ENCODE data around the gene USP10. TPM values are rescaled to one million over a fixed set of nuclear protein-coding genes. Genes with fewer than 3 reads are reported as not detected.
A peak's percentile ranks its signal among the peaks of the same experiment; 100 is the strongest.

USP10 gene
- total RNA-seq, 1 experiment from 2014 or later: 50.4 TPM

DNA sequence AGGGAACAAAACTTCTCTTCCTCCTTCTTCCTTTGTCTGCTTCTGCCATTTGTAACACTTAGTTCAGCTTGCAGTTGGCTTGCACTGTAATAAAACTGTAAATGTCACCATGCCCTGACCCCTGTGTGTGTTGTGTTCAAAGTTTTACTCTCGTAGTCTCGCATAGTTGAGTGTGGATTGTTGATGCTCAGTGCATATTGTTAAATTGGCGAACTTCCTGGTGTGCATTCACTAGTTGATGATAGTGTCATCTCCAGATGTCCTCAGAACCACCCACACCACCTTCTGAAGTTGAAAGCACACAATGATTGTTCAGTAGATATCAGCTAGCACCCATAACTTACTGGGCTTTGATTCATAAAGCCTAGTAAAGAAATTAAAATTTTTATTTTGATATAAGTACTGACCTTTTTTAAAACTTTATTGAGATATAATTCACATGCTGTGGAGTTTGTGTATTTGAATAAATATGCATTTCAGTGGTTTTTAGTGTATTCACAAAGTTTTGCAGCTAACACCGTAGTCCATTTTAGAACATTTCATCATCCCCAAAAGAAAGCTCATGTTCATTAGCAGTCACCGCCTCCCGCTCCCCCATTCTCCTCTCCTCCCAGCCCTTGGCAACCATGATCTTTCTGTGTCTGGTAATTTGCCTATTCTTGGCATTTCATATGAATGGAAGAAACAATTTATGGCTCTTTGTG is 25.0 kb downstream of the USP10 start:
- POLR2A ChIA-PET (ENCODE audit: unreplicated experiment): no interaction called here
- Histone ChIP-seq H4K20me1 (ENCODE audit: low read length) (peaks cover 34% of the 10 kb centered on the region; the same call in 1 of the 2 replicates), H3K27me3 (ENCODE audit: low read length) (no peaks in the 10 kb centered on the region), H3K36me3 (ENCODE audit: low read depth, low read length) (peaks cover 6% of the 10 kb centered on the region; the same call in 1 of the 2 replicates), H3K27ac (ENCODE audit: low read length) (no peak overlapping the region), H3K9me3 (ENCODE audit: low read length) (no peaks in the 10 kb centered on the region), H3K9me2 (replicated peaks; ENCODE audit: low read length) (no peaks in the 10 kb centered on the region), H3K4me3 (ENCODE audit: low read length) (no peak overlapping the region), H3F3A (ENCODE audit: low read length, unreplicated experiment) (no peaks in the 10 kb centered on the region), H3K79me2 (ENCODE audit: low read length) (peaks cover 100% of the 10 kb centered on the region), H3K9ac (ENCODE audit: low read length) (no peak overlapping the region), H2AFZ (ENCODE audit: low read length) (no peak overlapping the region), H3K4me1 (ENCODE audit: insufficient read depth, low read length) (peaks cover 27% of the 10 kb centered on the region), H3K4me2 (ENCODE audit: low read length) (no peak overlapping the region)
- BruUV-seq (replicated peaks): no TSS peak
- ATAC-seq: no peak
- TF ChIP-seq, protein P1, sequence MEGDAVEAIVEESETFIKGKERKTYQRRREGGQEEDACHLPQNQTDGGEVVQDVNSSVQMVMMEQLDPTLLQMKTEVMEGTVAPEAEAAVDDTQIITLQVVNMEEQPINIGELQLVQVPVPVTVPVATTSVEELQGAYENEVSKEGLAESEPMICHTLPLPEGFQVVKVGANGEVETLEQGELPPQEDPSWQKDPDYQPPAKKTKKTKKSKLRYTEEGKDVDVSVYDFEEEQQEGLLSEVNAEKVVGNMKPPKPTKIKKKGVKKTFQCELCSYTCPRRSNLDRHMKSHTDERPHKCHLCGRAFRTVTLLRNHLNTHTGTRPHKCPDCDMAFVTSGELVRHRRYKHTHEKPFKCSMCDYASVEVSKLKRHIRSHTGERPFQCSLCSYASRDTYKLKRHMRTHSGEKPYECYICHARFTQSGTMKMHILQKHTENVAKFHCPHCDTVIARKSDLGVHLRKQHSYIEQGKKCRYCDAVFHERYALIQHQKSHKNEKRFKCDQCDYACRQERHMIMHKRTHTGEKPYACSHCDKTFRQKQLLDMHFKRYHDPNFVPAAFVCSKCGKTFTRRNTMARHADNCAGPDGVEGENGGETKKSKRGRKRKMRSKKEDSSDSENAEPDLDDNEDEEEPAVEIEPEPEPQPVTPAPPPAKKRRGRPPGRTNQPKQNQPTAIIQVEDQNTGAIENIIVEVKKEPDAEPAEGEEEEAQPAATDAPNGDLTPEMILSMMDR (conservative IDR thresholded peaks at IDR 0.05; ENCODE audit: low read depth, low read length): no peak
- no peak for TF ChIP-seq EZH2phosphoT487 (IDR thresholded peaks at IDR 0.05; ENCODE audit: borderline replicate concordance, low read length)
- TF ChIP-seq EZH2 (IDR thresholded peaks at IDR 0.05; ENCODE audit: low read length, unreplicated experiment): no peak
- CTCF ChIA-PET: no interaction called here
- DNase-seq: no peak
- intact Hi-C loops (cut with micrococcal nuclease): no loop called here

DNA sequence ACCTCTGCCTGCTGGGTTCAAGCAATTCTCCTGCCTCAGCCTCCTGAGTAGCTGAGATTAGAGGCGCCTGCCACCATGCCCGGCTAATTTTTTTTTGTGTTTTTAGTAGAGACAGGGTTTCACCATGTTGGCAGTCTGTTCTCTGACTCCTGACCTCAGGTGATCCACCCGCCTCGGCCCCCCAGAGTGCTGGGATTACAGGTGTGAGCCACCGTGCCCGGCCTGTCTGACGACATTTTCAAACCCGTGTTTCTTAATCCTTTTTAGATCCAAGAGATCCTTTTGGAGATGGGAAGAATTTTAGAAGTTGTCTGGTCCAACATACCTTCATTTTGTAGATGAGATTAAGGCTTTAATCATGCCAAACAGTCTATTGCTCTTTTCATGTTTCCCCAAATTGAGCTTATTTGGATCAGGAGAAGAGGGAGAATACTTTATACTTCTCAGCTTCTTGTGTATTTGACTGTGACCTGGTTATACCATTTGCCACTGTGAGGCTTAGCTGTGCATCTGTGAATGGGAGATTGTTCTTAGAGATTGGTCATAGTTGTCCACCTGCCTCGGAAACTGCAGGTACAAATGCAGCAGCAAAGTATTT is 25.8 kb downstream of the USP10 start:
- Histone ChIP-seq H3K27ac (ENCODE audit: low read length) (no peak overlapping the region), H2AFZ (ENCODE audit: low read length) (no peak overlapping the region), H3K4me1 (ENCODE audit: insufficient read depth, low read length) (peaks cover 32% of the 10 kb centered on the region), H3K9me3 (ENCODE audit: low read length) (no peaks in the 10 kb centered on the region), H3K27me3 (ENCODE audit: low read length) (no peaks in the 10 kb centered on the region), H3F3A (ENCODE audit: low read length, unreplicated experiment) (peaks cover 4% of the 10 kb centered on the region), H3K9ac (ENCODE audit: low read length) (no peak overlapping the region), H4K20me1 (ENCODE audit: low read length) (peaks cover 34% of the 10 kb centered on the region; the same call in 1 of the 2 replicates), H3K9me2 (replicated peaks; ENCODE audit: low read length) (no peaks in the 10 kb centered on the region), H3K36me3 (ENCODE audit: low read depth, low read length) (peaks cover 6% of the 10 kb centered on the region; the same call in 1 of the 2 replicates), H3K79me2 (ENCODE audit: low read length) (peaks cover 96% of the 10 kb centered on the region), H3K4me2 (ENCODE audit: low read length) (0 out of 2 replicates have a peak overlapping the region, but pooled peaks have one; percentile 50), H3K4me3 (ENCODE audit: low read length) (no peak overlapping the region)
- no peak for DNase-seq
- ChIA-PET CTCF (interaction anchor here (0.9 to 1.4 kb wide), 3 partner anchors 13 to 107 kb away, joined by 3 to 5 read pairs (median 5); no protein-coding TSS in a partner anchor), POLR2A (ENCODE audit: unreplicated experiment) (no interaction called here)
- intact Hi-C loops (cut with micrococcal nuclease): loop anchor here (1.0 kb wide), 3 partner anchors 53 to 214 kb away; no protein-coding TSS in a partner anchor
- TF ChIP-seq, protein P1 (conservative IDR thresholded peaks at IDR 0.05; ENCODE audit: low read depth, low read length): no peak
- no peak for TF ChIP-seq EZH2phosphoT487 (IDR thresholded peaks at IDR 0.05; ENCODE audit: borderline replicate concordance, low read length)
- no peak for TF ChIP-seq EZH2 (IDR thresholded peaks at IDR 0.05; ENCODE audit: low read length, unreplicated experiment)
- BruUV-seq (replicated peaks): no TSS peak
- ATAC-seq: peak; percentile 23

Data from PC-3 (cell line).